ENCODE data around the gene SH2D4B. TPM values are rescaled to one million over a fixed set of nuclear protein-coding genes. Genes with fewer than 3 reads are reported as not detected.

SH2D4B gene
- total RNA-seq, 1 donor from 2014 or later = not detected

GRCh38 chr10:80687476-80687789, 149.7 kb downstream of the SH2D4B start:
- ATAC-seq (ENCODE audit: poor library complexity) (no peak), DNase-seq (no peak)
- intact Hi-C loops (cut with DNase I) = no loop called here

GRCh38 chr10:80690434-80690833, 152.7 kb downstream of the SH2D4B start:
- ATAC-seq (ENCODE audit: poor library complexity) (no peak), DNase-seq (no peak)
- intact Hi-C loops (cut with DNase I) = loop anchor here (10.0 kb wide), 1 partner anchor 234 kb away; no protein-coding TSS in a partner anchor

- ATAC-seq (ENCODE audit: poor library complexity) (no peak), DNase-seq (no peak)
- intact Hi-C loops (cut with DNase I) = loop anchor here (10.0 kb wide), 1 partner anchor 233 kb away; no protein-coding TSS in a partner anchor
Measured at GRCh38 chr10:80691441-80691840, 153.7 kb downstream of the SH2D4B start.

- DNase-seq = no peak
- intact Hi-C loops (cut with DNase I) = loop anchor here (10.0 kb wide), 1 partner anchor 231 kb away; no protein-coding TSS in a partner anchor
- ATAC-seq (ENCODE audit: poor library complexity) = no peak
Measured at GRCh38 chr10:80693565-80693964, 155.9 kb downstream of the SH2D4B start.

- ATAC-seq (ENCODE audit: poor library complexity) (no peak), DNase-seq (no peak)
- intact Hi-C loops (cut with DNase I) = loop anchor here (10.0 kb wide), 1 partner anchor 230 kb away; no protein-coding TSS in a partner anchor
Measured at GRCh38 chr10:80694930-80695329, 157.2 kb downstream of the SH2D4B start.

Other genes starting within 250 kb of the SH2D4B start
- 0.30 TPM for gene MAT1A, start 248.2 kb upstream of the SH2D4B start, total RNA-seq
- not detected for gene DYDC1, start 181.1 kb upstream of the SH2D4B start, total RNA-seq
- gene DYDC2, start 181.1 kb upstream of the SH2D4B start, total RNA-seq = not detected
- 110 TPM for gene PRXL2A, start 129.4 kb upstream of the SH2D4B start, total RNA-seq
- 36.6 TPM for gene TSPAN14, start 83.6 kb upstream of the SH2D4B start, total RNA-seq

Data from Right ventricle myocardium superior (tissue), 1 donor.